Astrocyte of the spinal cord (primary cell): ENCODE results near the gene SVEP1.

ENCODE experiments used
- DNase-seq: peaks from one replicate; pipeline ENCODE4 v3.0.0; 2011; ENCODE audit warnings: low read depth, low spot score
- H3K4me3 ChIP-seq: 2 replicates; pipeline ENCODE4 v1.5.1; 2011; ENCODE audit warnings: low read depth, mild to moderate bottlenecking, low read length, moderate library complexity
- CTCF ChIP-seq: IDR thresholded peaks from 2 replicates; pipeline ENCODE4 v1.5.1; 2012; ENCODE audit warnings: low read depth, mild to moderate bottlenecking, low read length, inconsistent platforms
- in situ Hi-C: cut with HindIII; loops from 2 replicates; pipeline ENCODE4 v1.10.0; 2017; ENCODE audit warnings: low sequenced_read_pairs

The SVEP1 gene

GRCh38 chr9:110319781-110320492 is 259.6 kb downstream of the SVEP1 start:
- DNase-seq = no peak
- no peak for TF ChIP-seq CTCF
- no peak overlapping the region for H3K4me3 ChIP-seq
- in situ Hi-C loops = no loop called here

DNA sequence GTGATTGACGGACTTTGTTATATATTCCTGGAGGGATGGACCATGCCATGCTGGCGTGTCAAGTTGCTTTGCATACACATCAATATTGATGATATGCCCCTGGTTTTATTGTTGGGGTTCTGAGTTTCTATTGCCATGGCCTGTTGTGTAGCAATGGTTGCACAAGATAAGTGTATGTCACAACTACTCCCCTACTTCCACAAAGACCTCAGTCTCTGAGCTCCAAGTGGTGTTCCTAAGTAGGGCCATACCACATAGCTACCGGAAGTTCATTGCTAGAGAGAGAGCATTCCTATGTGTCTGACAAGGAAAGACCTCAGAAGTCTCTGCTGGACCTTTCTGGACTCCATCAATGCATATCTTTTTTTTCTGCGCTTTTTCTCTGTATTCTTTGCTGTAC is 261.6 kb downstream of the SVEP1 start:
- no peak overlapping the region for H3K4me3 ChIP-seq
- no peak for TF ChIP-seq CTCF
- in situ Hi-C loops = no loop called here
- DNase-seq = no peak

DNA sequence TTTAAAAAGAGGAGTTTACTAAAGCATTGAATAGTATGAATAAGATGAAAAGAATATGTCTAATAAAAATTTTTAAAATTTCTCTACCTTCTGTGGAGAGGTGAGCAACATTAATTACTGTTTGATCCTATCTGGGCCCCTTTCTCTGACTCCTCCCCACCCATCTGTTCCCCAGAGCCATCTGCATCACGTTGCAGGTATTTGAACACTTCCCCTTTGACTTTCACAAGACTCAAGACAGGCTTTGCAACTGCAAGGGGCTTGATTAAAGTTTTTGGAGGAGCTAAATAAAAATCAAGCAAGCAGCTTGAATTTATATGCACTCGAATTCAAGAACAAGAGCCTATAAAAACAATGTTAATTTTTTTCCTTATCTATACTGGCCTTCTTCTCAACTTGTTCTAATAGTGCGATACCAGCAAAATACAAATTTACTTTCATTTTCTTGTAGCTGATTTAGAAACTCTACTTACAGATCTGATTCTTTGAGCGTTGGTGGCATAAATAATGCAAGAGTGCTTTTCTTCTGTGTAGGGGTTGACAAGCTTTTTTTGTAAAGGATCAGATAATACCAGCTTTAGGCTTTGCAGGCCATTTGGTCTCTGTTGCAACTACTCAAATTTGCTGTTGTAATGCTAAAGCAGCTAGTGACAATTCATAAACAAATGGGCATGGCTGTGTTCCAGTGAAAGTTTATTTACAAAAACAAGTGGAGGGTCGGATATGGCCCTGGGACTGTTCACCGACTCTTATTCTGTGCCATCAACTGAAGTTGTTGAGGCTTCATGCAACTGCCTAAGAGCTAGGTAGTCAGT is 263.1 kb downstream of the SVEP1 start:
- in situ Hi-C loops = no loop called here

More for the DNA sequence above, 263.1 kb downstream of the SVEP1 start:
- H3K4me3 ChIP-seq = no peak overlapping the region
- no peak for DNase-seq
- no peak for TF ChIP-seq CTCF
